Chondrocyte (in vitro differentiated cells): ENCODE measurements around the gene CD302. TPM values are rescaled to one million over a fixed set of nuclear protein-coding genes. Genes with fewer than 3 reads are reported as not detected.

ENCODE experiments used
- DNase-seq: peaks from one replicate; pipeline ENCODE4 v3.0.0; 2021; ENCODE audit warnings: mixed read lengths, low spot score
- H3K27ac Mint-ChIP-seq: one replicate; pipeline ENCODE4 v1.8.0; 2021; ENCODE audit warnings: mild to moderate bottlenecking, moderate library complexity, mixed read lengths; ENCODE audit not compliant: unreplicated experiment
- H3K27me3 Mint-ChIP-seq: 2 replicates; pipeline ENCODE4 v1.8.0; 2021; ENCODE audit warnings: low read depth, mixed read lengths
- H3K36me3 Mint-ChIP-seq: 2 replicates; pipeline ENCODE4 v1.8.0; 2021; ENCODE audit warnings: low read depth, mixed read lengths
- H3K4me1 Mint-ChIP-seq: 2 replicates; pipeline ENCODE4 v1.8.0; 2021; ENCODE audit warnings: low read depth, mild to moderate bottlenecking, mixed read lengths
- H3K4me3 Mint-ChIP-seq: one replicate; pipeline ENCODE4 v1.8.0; 2021; ENCODE audit warnings: mild to moderate bottlenecking, moderate library complexity, mixed read lengths; ENCODE audit not compliant: unreplicated experiment
- H3K9me3 Mint-ChIP-seq: 2 replicates; pipeline ENCODE4 v1.8.0; 2021; ENCODE audit warnings: low read depth, mixed read lengths
- long read RNA-seq: library from polyadenylated mRNA; stranded (forward); transcript quantifications from one replicate; pipeline ENCODE4 v2.0.0, GENCODE V29; 2021
- total RNA-seq: library from RNA; stranded (reverse); gene quantifications from 3 replicates; pipeline ENCODE4 v1.2.1, GENCODE V29; 2021
- TF ChIP-seq, protein P1 (sequence below): fragments of 200-600 bp; sonication (generic); IDR thresholded peaks from 2 replicates; pipeline ENCODE4 v1.5.0; 2021; ENCODE audit warnings: antibody characterized with exemption, mild to moderate bottlenecking, moderate library complexity

Gene CD302, protein sequence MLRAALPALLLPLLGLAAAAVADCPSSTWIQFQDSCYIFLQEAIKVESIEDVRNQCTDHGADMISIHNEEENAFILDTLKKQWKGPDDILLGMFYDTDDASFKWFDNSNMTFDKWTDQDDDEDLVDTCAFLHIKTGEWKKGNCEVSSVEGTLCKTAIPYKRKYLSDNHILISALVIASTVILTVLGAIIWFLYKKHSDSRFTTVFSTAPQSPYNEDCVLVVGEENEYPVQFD
- total RNA-seq, result 6.0 to 10.6 TPM (median 6.4 TPM) in 3 replicates
- long read RNA-seq, transcript CD302-201 (6 exons, 3,741 nt), result major isoform, 5 of 9 reads
- long read RNA-seq, partial matches to known transcripts, result 2 of 9 reads
- long read RNA-seq, other reads (novel, unspliced or antisense), result 0 of 9 reads

DNA sequence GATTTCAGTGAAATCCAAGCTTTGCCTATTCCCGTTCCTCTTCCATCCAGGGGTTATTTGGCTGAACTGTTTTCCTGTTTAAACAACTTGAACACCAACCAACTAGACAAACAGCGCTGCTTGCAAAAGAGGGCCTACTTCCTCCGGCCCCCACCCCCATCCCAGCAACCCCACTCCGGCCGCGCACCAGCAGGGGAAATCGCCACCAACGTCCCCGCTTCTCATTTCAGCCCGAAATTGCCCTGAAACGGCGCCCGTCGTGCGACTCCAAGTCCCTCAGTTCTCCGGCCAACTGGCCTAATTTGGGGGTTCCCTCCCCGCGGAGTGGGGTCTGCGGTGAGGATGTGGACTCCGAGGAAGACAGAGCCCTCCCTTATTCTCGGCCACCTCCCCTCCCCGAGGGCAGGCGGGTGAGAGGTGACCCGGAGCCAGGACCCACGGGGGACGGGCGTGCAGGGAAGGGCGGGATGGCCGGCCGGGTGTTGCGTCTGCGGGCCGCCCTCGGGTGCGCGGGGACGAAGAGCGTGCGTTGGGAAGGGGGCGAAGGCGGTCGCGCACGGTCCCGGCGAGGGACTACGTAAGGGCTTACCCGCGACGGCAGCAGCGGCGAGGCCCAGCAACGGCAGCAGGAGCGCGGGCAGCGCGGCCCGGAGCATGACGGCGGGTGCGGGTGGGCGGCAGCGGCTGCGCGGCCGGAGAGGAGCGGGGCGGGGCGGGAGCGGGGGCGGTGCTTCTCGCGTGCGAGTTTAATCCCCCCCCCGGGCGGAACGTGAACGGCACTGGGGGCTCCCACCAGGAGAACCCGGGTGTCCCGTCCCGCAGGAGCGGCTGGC, at the start of gene CD302:
CD302 (minus strand) TSS at position 666 of the 833 bp plus-strand sequence; CDS start at position 656, 10 bp downstream.
- DNase-seq, result peak; percentile 84
- Mint-ChIP-seq H3K27me3 (no peaks in the 10 kb centered on the region), H3K27ac (peak within 1 kb of the TSS; percentile 78), H3K9me3 (no peaks in the 10 kb centered on the region), H3K4me1 (peaks cover 30% of the 10 kb centered on the region), H3K36me3 (no peaks in the 10 kb centered on the region), H3K4me3 (peak within 1 kb of the TSS; percentile 86)
- TF ChIP-seq, protein P1, sequence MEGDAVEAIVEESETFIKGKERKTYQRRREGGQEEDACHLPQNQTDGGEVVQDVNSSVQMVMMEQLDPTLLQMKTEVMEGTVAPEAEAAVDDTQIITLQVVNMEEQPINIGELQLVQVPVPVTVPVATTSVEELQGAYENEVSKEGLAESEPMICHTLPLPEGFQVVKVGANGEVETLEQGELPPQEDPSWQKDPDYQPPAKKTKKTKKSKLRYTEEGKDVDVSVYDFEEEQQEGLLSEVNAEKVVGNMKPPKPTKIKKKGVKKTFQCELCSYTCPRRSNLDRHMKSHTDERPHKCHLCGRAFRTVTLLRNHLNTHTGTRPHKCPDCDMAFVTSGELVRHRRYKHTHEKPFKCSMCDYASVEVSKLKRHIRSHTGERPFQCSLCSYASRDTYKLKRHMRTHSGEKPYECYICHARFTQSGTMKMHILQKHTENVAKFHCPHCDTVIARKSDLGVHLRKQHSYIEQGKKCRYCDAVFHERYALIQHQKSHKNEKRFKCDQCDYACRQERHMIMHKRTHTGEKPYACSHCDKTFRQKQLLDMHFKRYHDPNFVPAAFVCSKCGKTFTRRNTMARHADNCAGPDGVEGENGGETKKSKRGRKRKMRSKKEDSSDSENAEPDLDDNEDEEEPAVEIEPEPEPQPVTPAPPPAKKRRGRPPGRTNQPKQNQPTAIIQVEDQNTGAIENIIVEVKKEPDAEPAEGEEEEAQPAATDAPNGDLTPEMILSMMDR, result peak; percentile 25

DNA sequence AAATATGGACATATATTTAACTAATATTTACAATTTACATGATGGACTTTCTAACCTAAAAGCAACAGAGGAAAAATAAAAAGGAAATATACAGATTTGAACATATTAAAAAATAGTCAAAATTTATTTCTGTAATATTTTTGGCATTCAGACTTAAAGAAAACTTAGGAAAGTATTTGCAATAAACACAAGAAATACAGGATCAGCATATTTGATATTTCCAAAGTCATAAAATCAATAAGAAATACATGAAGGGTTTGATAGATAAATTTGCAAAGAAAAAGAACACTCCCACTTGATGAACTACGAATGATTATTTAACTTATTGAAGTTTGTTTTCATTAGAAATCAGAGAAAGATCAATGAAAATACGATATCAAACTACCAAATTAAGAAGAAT, 48.6 kb upstream of the CD302 start:
- TF ChIP-seq, protein P1, result no peak
- Mint-ChIP-seq H3K4me3 (no peak overlapping the region), H3K27me3 (no peaks in the 10 kb centered on the region), H3K27ac (no peak overlapping the region), H3K36me3 (no peaks in the 10 kb centered on the region), H3K9me3 (no peaks in the 10 kb centered on the region), H3K4me1 (no peaks in the 10 kb centered on the region)
- no peak for DNase-seq

DNA sequence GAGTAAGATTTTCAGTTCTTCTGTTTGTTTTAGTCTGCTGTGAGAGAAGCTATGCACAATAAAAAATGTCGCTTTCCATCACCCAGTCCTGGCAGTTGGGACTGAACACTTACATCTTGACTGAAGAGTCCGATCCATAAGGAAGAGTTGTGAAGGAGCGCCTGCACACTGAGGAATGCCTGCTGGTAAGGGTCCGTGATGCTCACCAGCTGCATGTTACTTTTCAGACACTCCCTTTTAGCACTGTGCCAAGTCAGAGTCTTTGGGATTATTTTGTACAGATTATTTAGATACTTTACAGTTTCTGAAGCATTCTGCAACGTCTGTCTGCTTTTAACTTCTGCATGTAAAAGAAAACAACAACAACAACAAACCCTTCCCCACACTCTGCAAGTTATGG, 42.6 kb upstream of the CD302 start:
- H3K36me3 Mint-ChIP-seq, result no peaks in the 10 kb centered on the region
- TF ChIP-seq, protein P1, result no peak
- H3K27me3 Mint-ChIP-seq, result no peaks in the 10 kb centered on the region
- no peaks in the 10 kb centered on the region for H3K4me1 Mint-ChIP-seq
- no peak for DNase-seq
- H3K9me3 Mint-ChIP-seq, result no peaks in the 10 kb centered on the region
- H3K4me3 Mint-ChIP-seq, result no peak overlapping the region
- H3K27ac Mint-ChIP-seq, result no peak overlapping the region

DNA sequence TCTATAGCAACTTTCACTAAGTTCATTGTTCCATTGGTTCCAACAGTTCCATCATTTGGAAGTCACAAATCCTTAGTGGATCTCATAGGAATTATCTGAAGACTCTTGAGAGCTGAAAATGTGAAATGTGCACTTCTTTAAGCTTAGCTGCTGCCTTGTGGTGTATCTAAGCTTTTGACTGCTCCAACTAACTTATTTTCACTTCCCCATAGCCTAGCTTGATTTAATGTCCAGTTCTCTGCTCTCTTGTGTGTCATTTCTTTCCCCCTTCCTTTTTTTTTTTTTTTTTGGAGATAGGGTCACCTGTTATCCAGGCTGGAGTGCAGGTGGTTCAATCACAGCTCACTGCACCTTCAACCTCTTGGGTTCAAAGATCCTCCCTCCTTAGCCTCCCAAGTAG, 34.9 kb upstream of the CD302 start:
- H3K4me1 Mint-ChIP-seq, result peaks cover 12% of the 10 kb centered on the region
- H3K27ac Mint-ChIP-seq, result no peak overlapping the region
- H3K9me3 Mint-ChIP-seq, result no peaks in the 10 kb centered on the region
- no peak overlapping the region for H3K4me3 Mint-ChIP-seq
- no peak for DNase-seq
- no peaks in the 10 kb centered on the region for H3K27me3 Mint-ChIP-seq
- H3K36me3 Mint-ChIP-seq, result no peaks in the 10 kb centered on the region
- TF ChIP-seq, protein P1, result no peak

DNA sequence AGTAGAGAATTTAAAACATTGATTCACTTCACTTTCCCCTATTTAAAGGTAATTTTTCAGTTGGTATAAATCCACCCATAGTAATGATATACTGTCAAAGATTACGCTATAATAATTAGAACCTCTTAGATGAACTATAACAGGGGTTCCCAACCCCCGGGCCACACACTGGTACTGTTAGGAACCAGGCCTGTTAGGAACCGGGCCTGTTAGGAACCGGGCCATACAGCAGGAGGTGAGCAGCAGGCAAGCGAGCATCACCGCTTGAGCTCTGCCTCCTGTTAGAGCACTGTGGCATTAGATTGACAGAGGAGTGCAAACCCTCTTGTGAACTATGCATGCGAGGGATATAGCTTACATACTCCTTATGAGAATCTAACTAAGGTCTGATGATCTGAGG, 34.0 kb upstream of the CD302 start:
- H3K4me3 Mint-ChIP-seq, result no peak overlapping the region
- no peak overlapping the region for H3K27ac Mint-ChIP-seq
- H3K36me3 Mint-ChIP-seq, result peaks cover 3% of the 10 kb centered on the region
- H3K4me1 Mint-ChIP-seq, result peaks cover 12% of the 10 kb centered on the region
- no peaks in the 10 kb centered on the region for H3K27me3 Mint-ChIP-seq
- no peaks in the 10 kb centered on the region for H3K9me3 Mint-ChIP-seq
- TF ChIP-seq, protein P1, result no peak
- no peak for DNase-seq
